Thymus (tissue), 11 donors: ENCODE results near the gene ZBTB1. TPM values are rescaled to one million over a fixed set of nuclear protein-coding genes. Genes with fewer than 3 reads are reported as not detected.
A peak's percentile ranks its signal among the peaks of the same experiment; 100 is the strongest.
"Not testable (repeated sequence)": the region's sequence is repeated elsewhere in the genome, so short reads cannot be mapped to it uniquely, and the experiment has no call there.

Experiments used
- DNase-seq, 9 donors: peaks; one replicate each; pipeline ENCODE4 v3.0.0-alpha.2; 2013; ENCODE audit warnings: low spot score in 9 of 9, low read depth in 6 of 9, missing footprints in 1 of 9
- H3K27ac ChIP-seq, 2 donors: one replicate each; pipeline ENCODE4 v1.5.1; 2013; ENCODE audit warnings: control low read depth in 1 of 2, low read depth in 1 of 2, low read length in 1 of 2, mild to moderate bottlenecking in 1 of 2, moderate library complexity in 1 of 2
- H3K27me3 ChIP-seq, 2 donors: one replicate each; pipeline ENCODE4 v1.5.1; 2013; ENCODE audit warnings: low read length in 1 of 2; ENCODE audit not compliant: control insufficient read depth in 2 of 2, insufficient read depth in 1 of 2
- H3K36me3 ChIP-seq, 2 donors: one replicate each; pipeline ENCODE4 v1.5.1; 2013; ENCODE audit warnings: low read length in 1 of 2, mild to moderate bottlenecking in 1 of 2, moderate library complexity in 1 of 2; ENCODE audit not compliant: control insufficient read depth in 2 of 2, insufficient read depth in 2 of 2
- H3K4me1 ChIP-seq, 2 donors: one replicate each; pipeline ENCODE4 v1.5.1; 2013; ENCODE audit warnings: low read length in 2 of 2; ENCODE audit not compliant: control insufficient read depth in 2 of 2, insufficient read depth in 2 of 2
- H3K4me3 ChIP-seq, 2 donors: one replicate each; pipeline ENCODE4 v1.5.1; 2013; ENCODE audit warnings: low read length in 2 of 2, control low read depth in 1 of 2, mild to moderate bottlenecking in 1 of 2
- H3K9me3 ChIP-seq, 2 donors: one replicate each; pipeline ENCODE4 v1.5.1; 2013; ENCODE audit warnings: low read length in 1 of 2, mild to moderate bottlenecking in 1 of 2; ENCODE audit not compliant: control insufficient read depth in 2 of 2, insufficient read depth in 1 of 2
- WGBS: extraction: QIAGEN DNeasy Blood & Tissue Kit; methylation state at CpG from one replicate; pipeline ENCODE4 v1.1.7; 2013; 5-methylcytosine and 5-hydroxymethylcytosine counted together
- polyA plus RNA-seq: library from polyadenylated mRNA; stranded (reverse); fragments of 200-250 nt; gene quantifications from one replicate; pipeline ENCODE4 v1.2.3, GENCODE V29; 2013
- total RNA-seq: library from RNA; stranded (reverse); fragments of 120-200 nt; gene quantifications from one replicate; pipeline ENCODE4 v1.2.4, GENCODE V29; 2013
- donor health status: healthy.

ZBTB1 gene
- total and polyA plus RNA-seq, 2 donors: 42.0 to 53.0 TPM

DNA sequence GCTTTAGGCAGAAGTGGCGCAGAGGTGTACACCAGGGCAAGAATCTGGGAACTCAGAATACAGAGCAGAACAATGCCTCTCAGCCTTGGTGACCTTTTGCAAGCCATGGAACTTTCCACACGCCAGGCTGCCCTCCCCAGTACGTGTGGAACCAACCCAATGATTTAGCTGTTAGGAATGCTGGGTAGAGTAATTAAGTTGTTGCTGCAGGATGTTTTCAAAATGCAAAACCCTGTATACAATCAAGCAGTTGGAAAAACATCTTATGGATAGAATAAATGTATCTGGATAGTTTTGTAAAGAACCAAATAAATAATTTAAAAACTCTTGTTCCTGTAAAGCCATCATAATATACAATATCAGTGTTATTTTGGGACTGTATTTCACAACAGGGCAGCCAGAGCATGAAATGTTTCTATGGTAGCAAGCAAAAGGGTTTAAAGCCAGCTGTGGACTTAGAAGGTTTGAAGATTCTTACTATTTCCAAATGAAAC is 64.6 kb downstream of the ZBTB1 start:
- no peaks in the 10 kb centered on the region for H3K9me3 ChIP-seq
- H3K27ac ChIP-seq: no peak overlapping the region
- peaks cover 0 to 2% of the 10 kb centered on the region in 2 donors for H3K4me1 ChIP-seq
- no peak for DNase-seq
- H3K27me3 ChIP-seq: no peaks in the 10 kb centered on the region
- no peak overlapping the region for H3K4me3 ChIP-seq
- H3K36me3 ChIP-seq: no peaks in the 10 kb centered on the region
- WGBS: 90% methylated on average over 3 of the region's 3 CpGs

DNA sequence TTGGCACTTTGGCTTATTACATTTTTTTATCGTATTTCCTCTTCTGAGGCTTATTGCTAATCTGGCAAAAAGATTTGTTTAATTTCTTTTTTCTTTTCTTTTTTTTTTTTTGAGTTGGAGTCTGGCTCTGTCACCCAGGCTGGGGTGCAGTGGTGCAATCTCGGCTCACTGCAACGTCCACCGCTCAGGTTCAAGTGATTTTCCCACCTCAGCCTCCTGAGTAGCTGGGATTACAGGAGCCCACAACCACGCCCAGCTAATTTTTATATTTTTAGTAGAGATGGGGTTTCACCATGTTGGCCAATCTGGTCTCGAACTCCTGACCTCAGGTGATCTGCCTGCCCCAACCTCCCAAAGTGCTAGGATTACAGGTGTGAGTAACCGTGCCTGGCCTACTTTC is 65.1 kb downstream of the ZBTB1 start:
- H3K4me1 ChIP-seq: not testable (repeated sequence)

DNA sequence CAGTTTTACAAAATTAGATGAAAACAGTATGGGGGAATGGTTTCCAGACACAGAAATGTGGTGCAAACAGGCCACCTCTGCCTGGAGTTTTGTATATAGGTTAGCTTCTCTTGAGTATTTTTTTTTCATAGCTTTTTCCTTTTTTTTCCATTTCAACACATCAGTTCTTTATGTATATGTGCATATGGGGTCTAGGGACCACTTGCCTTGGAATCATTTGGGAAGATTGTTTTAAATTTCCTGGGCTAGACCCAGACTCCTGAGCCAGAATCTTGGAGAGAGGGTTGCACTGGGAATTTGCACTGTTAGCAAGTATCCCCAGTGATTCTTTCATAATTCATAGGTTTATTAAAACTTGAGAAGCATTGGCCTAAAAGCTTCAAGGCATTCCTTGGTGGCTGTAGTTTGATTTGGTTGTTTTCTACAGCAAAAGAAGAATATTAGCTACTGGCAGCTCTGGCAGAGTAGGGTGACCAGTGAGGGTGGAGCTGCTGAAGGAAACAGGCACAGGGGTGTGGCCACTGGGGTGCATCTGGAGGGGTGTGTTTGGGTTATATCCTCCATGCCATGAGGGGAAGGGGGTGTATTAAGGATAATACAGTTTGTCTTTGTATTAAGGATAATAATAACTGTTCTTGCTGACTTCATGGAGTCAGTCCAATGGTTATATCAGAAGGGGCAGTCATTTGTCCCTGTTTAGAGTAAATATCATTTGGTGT is 68.0 kb downstream of the ZBTB1 start:
- no peak overlapping the region for H3K27ac ChIP-seq

More for the DNA sequence above, 65.1 kb downstream of the ZBTB1 start:
- WGBS: 94% methylated on average over 7 of the region's 7 CpGs
- DNase-seq, H3K27me3 ChIP-seq, H3K4me3 ChIP-seq, H3K36me3 ChIP-seq, H3K27ac ChIP-seq, H3K9me3 ChIP-seq: not testable (repeated sequence)

DNA sequence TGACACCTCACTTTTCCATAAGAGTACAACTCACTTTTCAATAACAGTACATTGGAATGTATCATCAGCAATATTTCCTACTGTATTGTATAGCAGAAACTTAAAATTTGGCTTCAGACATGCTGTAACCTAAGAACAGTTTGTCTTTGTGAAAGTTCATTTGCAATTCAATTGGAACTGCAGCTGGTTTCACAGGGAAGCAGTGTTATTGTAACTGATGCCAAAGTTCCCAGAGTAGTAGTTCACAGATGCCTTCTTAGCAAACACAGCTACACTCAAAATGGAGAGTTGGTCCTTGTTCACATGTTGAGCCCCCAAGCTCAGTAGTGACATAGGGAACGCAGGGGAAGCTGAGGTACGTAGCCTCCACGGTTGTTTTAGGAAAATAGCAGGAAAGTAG is 68.5 kb downstream of the ZBTB1 start:
- H3K9me3 ChIP-seq: no peaks in the 10 kb centered on the region
- 96% methylated on average over 3 of the region's 3 CpGs for WGBS

More for the DNA sequence above, 68.0 kb downstream of the ZBTB1 start:
- Histone ChIP-seq H3K9me3 (no peaks in the 10 kb centered on the region), H3K27me3 (no peaks in the 10 kb centered on the region), H3K4me1 (no peaks in the 10 kb centered on the region), H3K4me3 (no peak overlapping the region), H3K36me3 (no peaks in the 10 kb centered on the region)
- DNase-seq: no peak

More for the DNA sequence above, 68.5 kb downstream of the ZBTB1 start:
- Histone ChIP-seq H3K27me3 (no peaks in the 10 kb centered on the region), H3K4me3 (no peak overlapping the region), H3K27ac (peak overlapping the region in 1 of 2 donors; percentile 25), H3K36me3 (no peaks in the 10 kb centered on the region), H3K4me1 (no peaks in the 10 kb centered on the region)
- peak in 1 of 9 donors; percentile 8 for DNase-seq

Other genes starting within 250 kb of the ZBTB1 start
- gene ESR2, start 210.4 kb upstream of the ZBTB1 start, total RNA-seq: 0.52 TPM
- 2.3 TPM for gene ESR2, start 210.4 kb upstream of the ZBTB1 start, polyA plus RNA-seq
- gene MTHFD1, start 116.4 kb upstream of the ZBTB1 start, total RNA-seq: 38.3 TPM
- gene MTHFD1, start 116.4 kb upstream of the ZBTB1 start, polyA plus RNA-seq: 18.8 TPM
- 2.2 TPM for gene AKAP5, start 39.3 kb upstream of the ZBTB1 start, total RNA-seq
- gene AKAP5, start 39.3 kb upstream of the ZBTB1 start, polyA plus RNA-seq: 0.71 TPM
- 10.6 TPM for gene ZBTB25, start 932 bp upstream of the ZBTB1 start, total RNA-seq
- gene ZBTB25, start 932 bp upstream of the ZBTB1 start, polyA plus RNA-seq: 15.0 TPM
- gene HSPA2, start 36.0 kb downstream of the ZBTB1 start, total RNA-seq: 3.0 TPM
- 7.7 TPM for gene HSPA2, start 36.0 kb downstream of the ZBTB1 start, polyA plus RNA-seq
- gene PPP1R36, start 45.2 kb downstream of the ZBTB1 start, total RNA-seq: 0.61 TPM
- 0.80 TPM for gene PPP1R36, start 45.2 kb downstream of the ZBTB1 start, polyA plus RNA-seq
- gene PLEKHG3, start 199.7 kb downstream of the ZBTB1 start, total RNA-seq: 7.7 TPM
- gene PLEKHG3, start 199.7 kb downstream of the ZBTB1 start, polyA plus RNA-seq: 8.5 TPM